B cell (primary cell): Measurements from ENCODE around the gene EPC1. TPM values are rescaled to one million over a fixed set of nuclear protein-coding genes. Genes with fewer than 3 reads are reported as not detected.

ENCODE experiments used
- ATAC-seq: fragments of 200-7000 bp; cut with Tn5 transposase; one replicate; pipeline ENCODE4 v1.10.0; 2021; ENCODE audit warnings: low read depth, mild to moderate bottlenecking, moderate number of reproducible peaks, moderate library complexity
- CTCF ChIA-PET: fragments of 350-600 bp; sonication (Branson Sonifier 250); formaldehyde crosslinking; loops from one replicate; lab custom pipeline; 2021; ENCODE audit warnings: antibody characterized with exemption, inconsistent platforms; lab: Charles Lee
- POLR2A ChIA-PET: fragments of 350-600 bp; sonication (Branson Sonifier 250); formaldehyde crosslinking; loops from one replicate; lab custom pipeline; 2021; ENCODE audit warnings: antibody characterized with exemption; lab: Charles Lee
- DNase-seq: peaks from one replicate; pipeline ENCODE4 v3.0.0; 2013
- H2AFZ ChIP-seq: 2 replicates; pipeline ENCODE4 v1.6.1; 2012; ENCODE audit warnings: mild to moderate bottlenecking, low read depth, low read length; ENCODE audit not compliant: insufficient read depth, poor library complexity, severe bottlenecking
- H3K27ac ChIP-seq, 2 donors: 1 replicate in 1 of 2; 2 replicates in 1 of 2; pipeline ENCODE4 v1.5.1; 2012 to 2013; ENCODE audit warnings: low read length in 2 of 2, mild to moderate bottlenecking in 2 of 2, moderate library complexity in 1 of 2
- H3K27me3 ChIP-seq, 4 experiments: fragments of 200-600 bp in 1 of 4; sonication (generic) in 1 of 4; replicated peaks in 1 of 4; 1 replicate in 2 of 4; 2 replicates in 2 of 4; pipeline versions ENCODE4 v1.6.1 to v1.7.0; 2013 to 2016; ENCODE audit warnings: low read length in 3 of 4, mild to moderate bottlenecking in 2 of 4, mixed read lengths in 1 of 4, moderate library complexity in 1 of 4; ENCODE audit not compliant: insufficient read depth in 4 of 4, control insufficient read depth in 3 of 4; ENCODE audit errors: control extremely low read depth in 1 of 4
- H3K36me3 ChIP-seq, 2 experiments: replicated peaks in 1 of 2; 1 replicate in 1 of 2; 2 replicates in 1 of 2; pipeline versions ENCODE4 v1.6.1 to v1.7.1; 2013; ENCODE audit warnings: low read length in 1 of 2; ENCODE audit not compliant: insufficient read depth in 2 of 2, control insufficient read depth in 1 of 2; ENCODE audit errors: control extremely low read depth in 1 of 2, extremely low read depth in 1 of 2
- H3K4me1 ChIP-seq, 2 donors: fragments of 200-600 bp in 1 of 2; sonication (generic) in 1 of 2; 1 replicate in 1 of 2; 2 replicates in 1 of 2; pipeline versions ENCODE4 v1.5.1 to v1.6.1; 2013 to 2017; ENCODE audit warnings: low read length in 2 of 2; ENCODE audit not compliant: control insufficient read depth in 2 of 2, insufficient read depth in 2 of 2
- H3K4me2 ChIP-seq: replicated peaks from 2 replicates; pipeline ENCODE3; 2012; ENCODE audit warnings: mild to moderate bottlenecking, low read depth, low read length; ENCODE audit not compliant: poor library complexity, severe bottlenecking
- H3K4me3 ChIP-seq, 5 experiments: fragments of 200-600 bp in 1 of 5; sonication (generic) in 1 of 5; 1 replicate in 3 of 5; 2 replicates in 2 of 5; pipeline versions ENCODE4 v1.5.1 to v1.7.0; 2011 to 2016; ENCODE audit warnings: low read length in 4 of 5, mild to moderate bottlenecking in 4 of 5, low read depth in 2 of 5, control low read depth in 1 of 5, moderate library complexity in 1 of 5; ENCODE audit not compliant: insufficient read depth in 1 of 5; ENCODE audit errors: control extremely low read depth in 1 of 5, extremely low read depth in 1 of 5
- H3K79me2 ChIP-seq: fragments of 200-600 bp; sonication (generic); one replicate; pipeline ENCODE4 v1.6.0; 2016; ENCODE audit warnings: low read length; ENCODE audit not compliant: control insufficient read depth, insufficient read depth
- H3K9ac ChIP-seq: fragments of 200-600 bp; sonication (generic); 2 replicates; pipeline ENCODE4 v1.6.1; 2017; ENCODE audit warnings: mild to moderate bottlenecking, low read length, moderate library complexity
- H3K9me3 ChIP-seq, 3 donors: one replicate each; pipeline versions ENCODE4 v1.6.1 to v1.7.1; 2013; ENCODE audit warnings: low read length in 2 of 3; ENCODE audit not compliant: control insufficient read depth in 2 of 3, insufficient read depth in 1 of 3; ENCODE audit errors: control extremely low read depth in 1 of 3
- H4K20me1 ChIP-seq: 2 replicates; pipeline ENCODE4 v1.6.0; 2012; ENCODE audit warnings: mild to moderate bottlenecking, low read length; ENCODE audit not compliant: insufficient read depth, control insufficient read depth, poor library complexity, severe bottlenecking
- H3K27ac Mint-ChIP-seq: one replicate; pipeline ENCODE4 v1.8.0; 2021; ENCODE audit warnings: mixed read lengths
- H3K27me3 Mint-ChIP-seq: one replicate; pipeline ENCODE4 v1.8.0; 2021; ENCODE audit warnings: mixed read lengths
- H3K4me1 Mint-ChIP-seq: one replicate; pipeline ENCODE4 v1.8.0; 2021; ENCODE audit warnings: mixed read lengths
- H3K4me3 Mint-ChIP-seq: one replicate; pipeline ENCODE4 v1.8.0; 2021; ENCODE audit warnings: mixed read lengths
- H3K9me3 Mint-ChIP-seq: one replicate; pipeline ENCODE4 v1.8.0; 2022; ENCODE audit warnings: mixed read lengths; ENCODE audit not compliant: insufficient read depth
- CTCF ChIP-seq: fragments of 200-600 bp; IDR thresholded peaks from one replicate; pipeline ENCODE4 v1.8.0; 2022; ENCODE audit warnings: antibody characterized with exemption, mild to moderate bottlenecking
- EZH2 ChIP-seq: IDR thresholded peaks from 2 replicates; pipeline ENCODE4 v1.6.1; 2012; ENCODE audit warnings: borderline replicate concordance, low read depth, mild to moderate bottlenecking, moderate library complexity, low read length; ENCODE audit not compliant: insufficient read depth, poor library complexity, severe bottlenecking
- WGBS: methylation state at CpG from one replicate; pipeline ENCODE4 v1.1.5; 2013; ENCODE audit warnings: missing lambda C conversion rate; ENCODE audit not compliant: insufficient coverage; 5-methylcytosine and 5-hydroxymethylcytosine counted together
- intact Hi-C: fragments of 100-400 bp; cut with micrococcal nuclease; formaldehyde crosslinking; loops from one replicate; pipeline ENCODE4 v1.10.0; 2022
- polyA minus RNA-seq: library from RNA; depleted of rRNA, polyadenylated mRNA; stranded (reverse); fragments of >200 nt; gene quantifications from 2 replicates; pipeline ENCODE4 v1.2.3, GENCODE V29; 2012
- polyA plus RNA-seq: library from polyadenylated mRNA; depleted of rRNA; stranded (reverse); fragments of >200 nt; gene quantifications from 2 replicates; pipeline ENCODE4 v1.2.3, GENCODE V29; 2012
- total RNA-seq, 2 donors: library from RNA; stranded (reverse); fragments of 120-200 nt in 1 of 2; gene quantifications; 1 replicate in 1 of 2; 2 replicates in 1 of 2; pipeline versions ENCODE4 v1.2.3 to v1.2.4, GENCODE V29; 2013 to 2022

Gene EPC1
- total RNA-seq (106 and 120 TPM in 2 replicates), polyA plus RNA-seq (220 and 308 TPM in 2 replicates), polyA minus RNA-seq (102 and 118 TPM in 2 replicates)
- total RNA-seq (2013), result 94.0 TPM

- Histone ChIP-seq H3K4me1 (peaks cover 34 to 45% of the 10 kb centered on the region in 2 donors), H3K4me3 (peak within 1 kb of the TSS; percentile 85 to 100 (median 98)), H3K9ac (peak within 1 kb of the TSS; percentile 100), H3K27ac (peak within 1 kb of the TSS; percentile 99 to 100), H4K20me1 (peaks cover 34% of the 10 kb centered on the region), H2AFZ (peak within 1 kb of the TSS; percentile 88), H3K9me3 (no peaks in the 10 kb centered on the region), H3K4me2 (peak within 1 kb of the TSS; percentile 87), H3K79me2 (peaks cover 70% of the 10 kb centered on the region), H3K27me3 (no peaks in the 10 kb centered on the region), H3K36me3 (peaks cover 10% of the 10 kb centered on the region in 2 experiments)
- no peaks in the 10 kb centered on the region for H3K9me3 Mint-ChIP-seq
- ChIA-PET CTCF (interaction anchor here (0.6 to 4.7 kb wide), 12 partner anchors 10 to 90 kb away, joined by 3 to 59 read pairs (median 5); no protein-coding TSS in a partner anchor), POLR2A (interaction anchor here (0.7 to 1.7 kb wide), 3 partner anchors 7 to 90 kb away, joined by 3 to 22 read pairs (median 3); no protein-coding TSS in a partner anchor)
- H3K4me3 Mint-ChIP-seq, result peak within 1 kb of the TSS; percentile 97
- peak; percentile 95 for DNase-seq
- peak; percentile 71 for ATAC-seq
- TF ChIP-seq EZH2 (no peak), CTCF (no peak)
- WGBS, result under 1% methylated on average over 85 of the region's 97 CpGs
- H3K4me1 Mint-ChIP-seq, result peaks cover 63% of the 10 kb centered on the region
- intact Hi-C loops, result loop anchor here (1.0 to 10.0 kb wide), 11 partner anchors 14 to 1912 kb away; partner anchors contain the start of genes ARHGAP12, CCDC7, KIF5B and MAP3K8
- H3K27me3 Mint-ChIP-seq, result no peaks in the 10 kb centered on the region
- H3K27ac Mint-ChIP-seq, result peak within 1 kb of the TSS; percentile 100
These were observed at the start of gene EPC1 for GRCh38 chr10:32346551-32347362. Gene EPC1, minus strand, starts transcription at chr10:32347158. Its CDS starts 243 bp downstream, at chr10:32346915.
